Measurements from ENCODE around the gene TMEM54. TPM values are rescaled to one million over a fixed set of nuclear protein-coding genes. Genes with fewer than 3 reads are reported as not detected.

The TMEM54 gene
- total and polyA plus RNA-seq, 2 experiments from 2014 or later, result 24.8 to 64.7 TPM

DNA sequence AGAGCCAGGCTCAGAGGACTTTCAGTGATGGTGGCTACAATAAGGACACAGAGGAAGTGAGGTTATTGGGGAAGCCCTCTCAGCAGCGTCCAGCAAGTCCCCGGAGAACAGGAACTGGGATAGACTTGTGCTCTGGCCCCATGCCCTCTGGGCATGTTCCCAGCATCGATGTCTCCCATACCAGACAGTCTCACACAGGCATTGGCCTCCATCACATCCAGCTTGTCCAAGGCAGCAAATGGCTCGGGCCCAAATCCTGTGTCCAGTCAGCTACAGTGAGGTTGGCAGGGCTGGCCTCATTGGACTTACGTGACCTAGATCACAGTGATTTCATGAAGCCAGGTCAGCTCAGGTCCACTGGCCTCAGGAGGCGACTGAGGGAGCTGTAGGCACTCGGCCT, 19.6 kb upstream of the TMEM54 start:
- H3K4me1 ChIP-seq (ENCODE audit: insufficient read depth), result peaks cover 15% of the 10 kb centered on the region
- H3K36me3 ChIP-seq (replicated peaks; ENCODE audit: insufficient read depth, low read depth), result no peaks in the 10 kb centered on the region
- H3K4me3 ChIP-seq, result no peak overlapping the region
- H3K27ac ChIP-seq, result no peak overlapping the region
- DNase-seq (ENCODE audit: low spot score), result no peak
- no peaks in the 10 kb centered on the region for H4K20me1 ChIP-seq (ENCODE audit: insufficient read depth, poor library complexity, severe bottlenecking)
- no peaks in the 10 kb centered on the region for H3K9me2 ChIP-seq (replicated peaks; ENCODE audit: insufficient read depth)
- no peak overlapping the region for H3K4me2 ChIP-seq
- H2AFZ ChIP-seq, result no peak overlapping the region
- TF ChIP-seq EZH2 (IDR thresholded peaks at IDR 0.05; ENCODE audit: borderline replicate concordance) (no peak), EZH2phosphoT487 (IDR thresholded peaks at IDR 0.05; ENCODE audit: low read depth, severe bottlenecking, unreplicated experiment) (no peak)
- TF ChIP-seq, protein P1, sequence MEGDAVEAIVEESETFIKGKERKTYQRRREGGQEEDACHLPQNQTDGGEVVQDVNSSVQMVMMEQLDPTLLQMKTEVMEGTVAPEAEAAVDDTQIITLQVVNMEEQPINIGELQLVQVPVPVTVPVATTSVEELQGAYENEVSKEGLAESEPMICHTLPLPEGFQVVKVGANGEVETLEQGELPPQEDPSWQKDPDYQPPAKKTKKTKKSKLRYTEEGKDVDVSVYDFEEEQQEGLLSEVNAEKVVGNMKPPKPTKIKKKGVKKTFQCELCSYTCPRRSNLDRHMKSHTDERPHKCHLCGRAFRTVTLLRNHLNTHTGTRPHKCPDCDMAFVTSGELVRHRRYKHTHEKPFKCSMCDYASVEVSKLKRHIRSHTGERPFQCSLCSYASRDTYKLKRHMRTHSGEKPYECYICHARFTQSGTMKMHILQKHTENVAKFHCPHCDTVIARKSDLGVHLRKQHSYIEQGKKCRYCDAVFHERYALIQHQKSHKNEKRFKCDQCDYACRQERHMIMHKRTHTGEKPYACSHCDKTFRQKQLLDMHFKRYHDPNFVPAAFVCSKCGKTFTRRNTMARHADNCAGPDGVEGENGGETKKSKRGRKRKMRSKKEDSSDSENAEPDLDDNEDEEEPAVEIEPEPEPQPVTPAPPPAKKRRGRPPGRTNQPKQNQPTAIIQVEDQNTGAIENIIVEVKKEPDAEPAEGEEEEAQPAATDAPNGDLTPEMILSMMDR (IDR thresholded peaks at IDR 0.05; ENCODE audit: poor library complexity), result no peak
- H3K27me3 ChIP-seq, result no peaks in the 10 kb centered on the region
- H3K9me3 ChIP-seq (ENCODE audit: low read depth), result no peaks in the 10 kb centered on the region
- H3K79me2 ChIP-seq, result no peaks in the 10 kb centered on the region
- WGBS (ENCODE audit: low lambda C conversion rate, missing lambda C conversion rate), result 89% methylated on average over 7 of the region's 7 CpGs

DNA sequence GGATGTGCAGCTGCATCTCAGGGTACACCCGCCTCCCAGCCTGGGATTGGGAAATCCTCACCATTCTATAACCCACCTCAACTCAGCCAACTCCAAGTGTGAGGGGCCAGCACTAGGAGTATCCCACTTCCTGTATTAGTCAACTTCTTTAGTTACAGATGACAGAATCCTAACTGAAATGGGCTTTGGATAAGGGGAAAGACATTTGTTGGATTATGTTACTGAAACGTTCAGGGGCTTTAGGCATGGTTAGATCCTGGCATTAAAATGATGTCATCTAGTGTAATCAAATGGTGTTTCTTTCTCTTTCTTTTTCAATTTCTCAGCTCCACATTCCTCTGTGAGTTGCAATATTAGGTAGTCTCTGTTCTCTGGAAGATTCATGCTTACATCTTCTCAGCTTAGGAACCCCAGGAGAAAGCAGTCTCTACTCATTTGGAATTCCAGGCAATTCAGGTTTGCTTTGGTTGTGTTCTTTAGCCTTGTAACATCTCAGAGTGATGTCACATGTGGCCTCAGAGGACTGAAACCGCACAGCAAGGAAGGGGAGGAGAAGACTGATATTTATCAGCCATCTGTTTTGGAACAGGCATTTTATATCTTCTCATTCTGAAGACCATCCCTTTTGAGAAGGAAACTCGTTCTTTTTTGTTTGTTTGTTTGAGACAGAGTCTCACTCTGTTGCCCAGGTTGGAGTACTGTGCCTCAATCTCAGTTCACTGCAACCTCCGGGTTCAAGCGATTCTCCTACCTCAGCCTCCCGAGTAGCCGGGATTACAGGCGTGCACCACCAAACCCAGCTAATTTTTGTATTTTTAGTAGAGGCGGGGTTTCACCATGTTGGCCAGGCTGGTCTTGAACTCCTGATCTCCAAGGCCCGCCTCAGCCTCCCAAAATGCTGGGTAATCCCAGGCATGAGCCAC, 18.9 kb upstream of the TMEM54 start:
- Histone ChIP-seq H3K27ac (no peak overlapping the region), H2AFZ (no peak overlapping the region), H4K20me1 (ENCODE audit: insufficient read depth, poor library complexity, severe bottlenecking) (no peaks in the 10 kb centered on the region), H3K4me2 (no peak overlapping the region), H3K36me3 (replicated peaks; ENCODE audit: insufficient read depth, low read depth) (no peaks in the 10 kb centered on the region), H3K79me2 (no peaks in the 10 kb centered on the region), H3K9me2 (replicated peaks; ENCODE audit: insufficient read depth) (no peaks in the 10 kb centered on the region), H3K4me1 (ENCODE audit: insufficient read depth) (peaks cover 8% of the 10 kb centered on the region), H3K27me3 (no peaks in the 10 kb centered on the region), H3K4me3 (no peak overlapping the region), H3K9me3 (ENCODE audit: low read depth) (no peaks in the 10 kb centered on the region)
- no peak for TF ChIP-seq EZH2 (IDR thresholded peaks at IDR 0.05; ENCODE audit: borderline replicate concordance)
- TF ChIP-seq EZH2phosphoT487 (IDR thresholded peaks at IDR 0.05; ENCODE audit: low read depth, severe bottlenecking, unreplicated experiment), result no peak
- TF ChIP-seq, protein P1 (IDR thresholded peaks at IDR 0.05; ENCODE audit: poor library complexity), result no peak
- WGBS (ENCODE audit: low lambda C conversion rate, missing lambda C conversion rate), result 84% methylated on average over 11 of the region's 11 CpGs
- no peak for DNase-seq (ENCODE audit: low spot score)

DNA sequence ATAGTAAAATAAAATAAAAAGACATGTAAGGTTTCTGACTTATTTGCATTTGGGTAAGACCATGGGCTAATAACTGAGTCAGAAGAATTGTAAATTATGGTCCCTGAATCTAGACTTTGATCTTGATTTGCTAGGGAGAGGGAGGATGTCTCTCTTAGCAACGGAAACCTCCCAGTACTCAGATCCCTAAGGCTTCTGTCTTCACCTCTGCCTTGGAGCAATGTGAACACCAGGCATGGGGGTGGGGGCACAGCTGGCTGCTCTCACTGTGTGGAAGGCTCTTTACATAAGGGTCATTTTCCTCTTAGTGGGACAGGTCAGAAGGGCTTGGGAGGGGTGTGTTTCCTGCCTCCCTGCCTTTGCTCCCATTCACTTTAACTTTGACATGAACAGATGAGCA, 17.0 kb upstream of the TMEM54 start:
- 19% methylated on average over 1 of the region's 1 CpG for WGBS (ENCODE audit: low lambda C conversion rate, missing lambda C conversion rate)
- no peak overlapping the region for H3K4me2 ChIP-seq
- no peaks in the 10 kb centered on the region for H3K79me2 ChIP-seq
- TF ChIP-seq, protein P1 (IDR thresholded peaks at IDR 0.05; ENCODE audit: poor library complexity), result no peak
- TF ChIP-seq EZH2 (IDR thresholded peaks at IDR 0.05; ENCODE audit: borderline replicate concordance), result no peak
- TF ChIP-seq EZH2phosphoT487 (IDR thresholded peaks at IDR 0.05; ENCODE audit: low read depth, severe bottlenecking, unreplicated experiment), result no peak
- DNase-seq (ENCODE audit: low spot score), result no peak
- H2AFZ ChIP-seq, result no peak overlapping the region
- no peaks in the 10 kb centered on the region for H3K9me3 ChIP-seq (ENCODE audit: low read depth)
- H3K9me2 ChIP-seq (replicated peaks; ENCODE audit: insufficient read depth), result no peaks in the 10 kb centered on the region
- no peaks in the 10 kb centered on the region for H3K27me3 ChIP-seq
- H4K20me1 ChIP-seq (ENCODE audit: insufficient read depth, poor library complexity, severe bottlenecking), result no peaks in the 10 kb centered on the region
- no peak overlapping the region for H3K4me3 ChIP-seq
- H3K36me3 ChIP-seq (replicated peaks; ENCODE audit: insufficient read depth, low read depth), result no peaks in the 10 kb centered on the region
- no peaks in the 10 kb centered on the region for H3K4me1 ChIP-seq (ENCODE audit: insufficient read depth)
- no peak overlapping the region for H3K27ac ChIP-seq
